ENCODE data around the gene KANSL1. TPM values are rescaled to one million over a fixed set of nuclear protein-coding genes. Genes with fewer than 3 reads are reported as not detected.

The KANSL1 gene
- total and polyA plus RNA-seq, 2 experiments from 2014 or later = 49.0 to 206 TPM

DNA sequence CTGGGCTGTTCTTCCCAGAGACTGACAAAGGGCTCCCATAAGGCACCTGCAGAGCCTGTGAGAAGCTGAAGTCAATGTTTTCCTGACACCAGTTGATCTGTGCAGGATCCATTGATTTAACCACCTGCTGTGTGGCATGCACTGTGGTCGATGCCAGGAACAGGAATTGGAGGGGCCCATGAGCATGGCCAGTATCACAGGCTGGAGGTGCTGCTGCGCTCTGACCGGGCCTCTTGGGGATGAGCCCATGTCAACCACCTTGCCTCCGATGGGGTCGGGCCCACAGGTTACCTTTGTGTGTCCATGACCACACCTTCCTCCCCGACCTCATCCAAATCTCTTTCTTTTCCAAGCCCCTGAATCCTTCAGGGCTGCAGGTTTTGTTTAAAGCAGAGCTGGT is 212.4 kb downstream of the KANSL1 start (continued):
- TF ChIP-seq, protein P1, sequence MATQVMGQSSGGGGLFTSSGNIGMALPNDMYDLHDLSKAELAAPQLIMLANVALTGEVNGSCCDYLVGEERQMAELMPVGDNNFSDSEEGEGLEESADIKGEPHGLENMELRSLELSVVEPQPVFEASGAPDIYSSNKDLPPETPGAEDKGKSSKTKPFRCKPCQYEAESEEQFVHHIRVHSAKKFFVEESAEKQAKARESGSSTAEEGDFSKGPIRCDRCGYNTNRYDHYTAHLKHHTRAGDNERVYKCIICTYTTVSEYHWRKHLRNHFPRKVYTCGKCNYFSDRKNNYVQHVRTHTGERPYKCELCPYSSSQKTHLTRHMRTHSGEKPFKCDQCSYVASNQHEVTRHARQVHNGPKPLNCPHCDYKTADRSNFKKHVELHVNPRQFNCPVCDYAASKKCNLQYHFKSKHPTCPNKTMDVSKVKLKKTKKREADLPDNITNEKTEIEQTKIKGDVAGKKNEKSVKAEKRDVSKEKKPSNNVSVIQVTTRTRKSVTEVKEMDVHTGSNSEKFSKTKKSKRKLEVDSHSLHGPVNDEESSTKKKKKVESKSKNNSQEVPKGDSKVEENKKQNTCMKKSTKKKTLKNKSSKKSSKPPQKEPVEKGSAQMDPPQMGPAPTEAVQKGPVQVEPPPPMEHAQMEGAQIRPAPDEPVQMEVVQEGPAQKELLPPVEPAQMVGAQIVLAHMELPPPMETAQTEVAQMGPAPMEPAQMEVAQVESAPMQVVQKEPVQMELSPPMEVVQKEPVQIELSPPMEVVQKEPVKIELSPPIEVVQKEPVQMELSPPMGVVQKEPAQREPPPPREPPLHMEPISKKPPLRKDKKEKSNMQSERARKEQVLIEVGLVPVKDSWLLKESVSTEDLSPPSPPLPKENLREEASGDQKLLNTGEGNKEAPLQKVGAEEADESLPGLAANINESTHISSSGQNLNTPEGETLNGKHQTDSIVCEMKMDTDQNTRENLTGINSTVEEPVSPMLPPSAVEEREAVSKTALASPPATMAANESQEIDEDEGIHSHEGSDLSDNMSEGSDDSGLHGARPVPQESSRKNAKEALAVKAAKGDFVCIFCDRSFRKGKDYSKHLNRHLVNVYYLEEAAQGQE (IDR thresholded peaks at IDR 0.05; ENCODE audit: unreplicated experiment) = no peak

Small RNAs within 50 kb of the gene (small RNA-seq; reads per million reads assigned to genes)
- not detected for gene RF00019 (ENCODE audit: low replicate concordance)

Other genes starting within 250 kb of the KANSL1 start
- not detected in 2 replicates for gene STH, start 194.2 kb downstream of the KANSL1 start, total RNA-seq (2014; rRNA removed; shearing (Covaris generic))
- gene STH, start 194.2 kb downstream of the KANSL1 start, polyA plus RNA-seq (2016; fragmentation: Nextera tagmentation; extraction: Ambion mirVana) = 0.55 TPM in 1 of 2 replicates, not detected in the other
- gene LRRC37A, start 101.7 kb upstream of the KANSL1 start, total RNA-seq (2014; rRNA removed; shearing (Covaris generic)) = 4.2 and 4.7 TPM in 2 replicates
- gene LRRC37A, start 101.7 kb upstream of the KANSL1 start, polyA plus RNA-seq (2016; fragmentation: Nextera tagmentation; extraction: Ambion mirVana) = 1.9 and 2.6 TPM in 2 replicates
- gene ARL17B, start 168.3 kb upstream of the KANSL1 start, total RNA-seq (2014; rRNA removed; shearing (Covaris generic)) = 11.7 and 18.8 TPM in 2 replicates
- gene ARL17B, start 168.3 kb upstream of the KANSL1 start, polyA plus RNA-seq (2016; fragmentation: Nextera tagmentation; extraction: Ambion mirVana) = 31.8 and 39.3 TPM in 2 replicates